Activated B cell treated with CpG ODN at 0.5 μM for 24 hours (primary cell): ENCODE results near the gene ARF4. TPM values are rescaled to one million over a fixed set of nuclear protein-coding genes. Genes with fewer than 3 reads are reported as not detected.

Experiments
- ATAC-seq: fragments of 200-7000 bp; cut with Tn5 transposase; one replicate; pipeline ENCODE4 v1.10.0; 2021; ENCODE audit warnings: low read depth, mild to moderate bottlenecking, moderate library complexity
- CTCF ChIA-PET: fragments of 350-600 bp; sonication (Branson Sonifier 250); formaldehyde crosslinking; loops from one replicate; lab custom pipeline; 2021; ENCODE audit warnings: antibody characterized with exemption; lab: Charles Lee
- POLR2A ChIA-PET: fragments of 350-600 bp; sonication (Branson Sonifier 250); formaldehyde crosslinking; loops from one replicate; lab custom pipeline; 2021; ENCODE audit warnings: antibody characterized with exemption; lab: Charles Lee
- DNase-seq: peaks from one replicate; pipeline ENCODE4 v3.0.0; 2022
- H3K27ac Mint-ChIP-seq: one replicate; pipeline ENCODE4 v1.8.0; 2020; ENCODE audit warnings: mixed read lengths
- H3K27me3 Mint-ChIP-seq: one replicate; pipeline ENCODE4 v1.8.0; 2021; ENCODE audit warnings: mixed read lengths
- H3K36me3 Mint-ChIP-seq: one replicate; pipeline ENCODE4 v1.8.0; 2021; ENCODE audit warnings: low read depth, mixed read lengths
- H3K4me1 Mint-ChIP-seq: one replicate; pipeline ENCODE4 v1.8.0; 2021; ENCODE audit warnings: mixed read lengths
- H3K4me3 Mint-ChIP-seq: one replicate; pipeline ENCODE4 v1.8.0; 2020; ENCODE audit warnings: mild to moderate bottlenecking, mixed read lengths
- H3K9me3 Mint-ChIP-seq: one replicate; pipeline ENCODE4 v1.8.0; 2020; ENCODE audit warnings: mixed read lengths
- CTCF ChIP-seq: fragments of 200-600 bp; IDR thresholded peaks from one replicate; pipeline ENCODE4 v1.8.0; 2022; ENCODE audit warnings: antibody characterized with exemption, mild to moderate bottlenecking
- intact Hi-C: fragments of 100-400 bp; cut with micrococcal nuclease; formaldehyde crosslinking; loops from one replicate; pipeline ENCODE4 v1.15.1; 2024
- total RNA-seq: library from RNA; stranded (reverse); gene quantifications from 2 replicates; pipeline ENCODE4 v1.2.3, GENCODE V29; 2022

The ARF4 gene
- total RNA-seq, 1 donor from 2014 or later = 43.0 TPM

GRCh38 chr3:57583544-57583943, 13.6 kb downstream of the ARF4 start:
- H3K27ac Mint-ChIP-seq = no peak overlapping the region
- ATAC-seq = no peak
- peaks cover 27% of the 10 kb centered on the region for H3K4me1 Mint-ChIP-seq
- ChIA-PET POLR2A (no interaction called here), CTCF (no interaction called here)
- no peak overlapping the region for H3K4me3 Mint-ChIP-seq
- H3K36me3 Mint-ChIP-seq = peaks cover 40% of the 10 kb centered on the region
- intact Hi-C loops = no loop called here
- DNase-seq = no peak
- no peak for TF ChIP-seq CTCF
- no peaks in the 10 kb centered on the region for H3K9me3 Mint-ChIP-seq
- no peaks in the 10 kb centered on the region for H3K27me3 Mint-ChIP-seq

GRCh38 chr3:57582474-57583168, 14.5 kb downstream of the ARF4 start:
- intact Hi-C loops = no loop called here
- peaks cover 25% of the 10 kb centered on the region for H3K4me1 Mint-ChIP-seq
- CTCF ChIA-PET = no interaction called here
- no peaks in the 10 kb centered on the region for H3K27me3 Mint-ChIP-seq
- POLR2A ChIA-PET = no interaction called here
- peaks cover 48% of the 10 kb centered on the region for H3K36me3 Mint-ChIP-seq
- no peak for DNase-seq
- H3K27ac Mint-ChIP-seq = peak overlapping the region; percentile 56
- no peaks in the 10 kb centered on the region for H3K9me3 Mint-ChIP-seq
- ATAC-seq = peak; percentile 21
- no peak for TF ChIP-seq CTCF
- H3K4me3 Mint-ChIP-seq = no peak overlapping the region

GRCh38 chr3:57577801-57578200, 19.3 kb downstream of the ARF4 start:
- Mint-ChIP-seq H3K4me1 (peaks cover 10% of the 10 kb centered on the region), H3K36me3 (peaks cover 71% of the 10 kb centered on the region), H3K9me3 (no peaks in the 10 kb centered on the region), H3K27me3 (no peaks in the 10 kb centered on the region), H3K4me3 (no peak overlapping the region), H3K27ac (no peak overlapping the region)
- ChIA-PET CTCF (no interaction called here), POLR2A (interaction anchor here (1.0 kb wide), 1 partner anchor 22 kb away, joined by 4 read pairs; the partner anchor contains the start of gene PDE12)
- DNase-seq (no peak), ATAC-seq (no peak)
- no peak for TF ChIP-seq CTCF
- intact Hi-C loops = no loop called here

- Mint-ChIP-seq H3K27me3 (no peaks in the 10 kb centered on the region), H3K36me3 (peaks cover 81% of the 10 kb centered on the region), H3K4me1 (peaks cover 8% of the 10 kb centered on the region), H3K4me3 (no peak overlapping the region), H3K9me3 (no peaks in the 10 kb centered on the region), H3K27ac (no peak overlapping the region)
- no peak for TF ChIP-seq CTCF
- ChIA-PET POLR2A (interaction anchor here (1.2 kb wide), 1 partner anchor 17 kb away, joined by 3 read pairs; no protein-coding TSS in a partner anchor), CTCF (no interaction called here)
- DNase-seq (no peak), ATAC-seq (no peak)
- intact Hi-C loops = no loop called here
Observed at GRCh38 chr3:57575966-57576626, 21.0 kb downstream of the ARF4 start.

GRCh38 chr3:57572096-57572495, 25.0 kb downstream of the ARF4 start:
- intact Hi-C loops = no loop called here
- TF ChIP-seq CTCF = no peak
- DNase-seq (no peak), ATAC-seq (no peak)
- no peaks in the 10 kb centered on the region for H3K9me3 Mint-ChIP-seq
- ChIA-PET POLR2A (no interaction called here), CTCF (no interaction called here)
- H3K27me3 Mint-ChIP-seq = no peaks in the 10 kb centered on the region
- peaks cover 1% of the 10 kb centered on the region for H3K4me1 Mint-ChIP-seq
- H3K27ac Mint-ChIP-seq = no peak overlapping the region
- H3K4me3 Mint-ChIP-seq = no peak overlapping the region
- H3K36me3 Mint-ChIP-seq = peaks cover 70% of the 10 kb centered on the region
